Measurements from ENCODE around the gene STX8. TPM values are rescaled to one million over a fixed set of nuclear protein-coding genes. Genes with fewer than 3 reads are reported as not detected.

Gene STX8
- total RNA-seq, 2 donors from 2014 or later = 57.3 to 73.8 TPM

DNA sequence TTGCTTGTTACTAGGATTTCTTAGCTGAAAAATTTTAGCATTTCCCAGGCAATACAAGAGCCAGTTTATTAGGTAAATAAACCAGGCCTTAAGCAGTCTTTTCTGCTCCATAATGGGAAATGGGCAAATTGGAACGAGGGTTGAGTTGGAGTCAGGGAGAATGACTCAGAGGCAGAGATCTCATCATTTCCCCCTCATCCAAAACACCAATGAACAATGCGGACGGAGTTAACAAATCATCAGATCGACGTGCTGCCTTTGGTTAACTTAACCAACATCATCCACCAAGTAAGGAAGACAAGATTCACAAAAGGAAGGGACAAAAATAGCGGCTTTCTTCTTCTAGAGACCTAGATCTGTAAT lies 243.5 kb downstream of the STX8 start:
- Mint-ChIP-seq H3K27me3 (no peaks in the 10 kb centered on the region), H3K4me1 (peaks cover 6% of the 10 kb centered on the region), H3K36me3 (ENCODE audit: low read depth) (peaks cover 5% of the 10 kb centered on the region), H3K4me3 (no peak overlapping the region), H3K9me3 (peaks cover 10% of the 10 kb centered on the region), H3K27ac (no peak overlapping the region)
- ATAC-seq (replicated peaks) = no peak

DNA sequence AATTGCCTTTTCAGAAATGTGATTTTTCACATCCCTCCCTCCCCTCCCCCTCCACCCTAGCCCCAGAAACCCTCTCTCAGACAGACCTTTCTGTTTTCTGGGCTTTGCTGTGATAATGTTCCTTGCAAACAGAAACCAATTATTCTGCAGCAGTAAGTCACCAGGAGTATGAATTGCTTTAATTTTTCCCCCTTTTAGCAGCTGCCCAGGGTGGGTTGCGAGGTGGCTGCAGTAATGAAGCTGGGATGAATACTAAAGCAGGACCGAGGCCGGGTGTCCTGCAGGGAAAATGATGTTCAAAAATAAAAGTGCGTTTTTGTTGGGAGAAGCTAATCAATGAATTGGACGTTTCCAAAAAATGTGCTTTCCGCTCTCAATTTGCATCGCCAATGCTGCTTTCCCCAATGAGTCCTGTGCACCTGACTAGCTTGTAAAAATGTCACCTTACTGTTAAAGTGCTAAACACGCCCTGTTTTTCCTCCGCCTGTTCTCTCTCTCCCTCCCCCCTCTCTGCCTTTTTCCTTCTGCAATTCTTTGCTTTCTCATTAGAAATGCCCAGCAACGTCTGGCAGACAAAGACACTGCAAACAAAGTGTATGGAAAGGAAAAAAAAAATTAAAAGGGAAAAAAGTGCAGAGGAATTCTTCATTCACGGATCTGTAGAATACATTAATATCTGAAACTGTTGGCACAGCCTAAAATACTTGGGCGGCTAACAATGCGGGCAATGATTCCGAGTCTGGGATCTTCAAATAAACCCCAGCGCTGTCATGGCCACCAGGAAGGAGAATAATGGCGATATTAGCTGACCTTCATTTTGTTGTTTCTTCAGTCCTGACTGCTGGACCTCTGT lies 244.1 kb downstream of the STX8 start:
- ATAC-seq (replicated peaks) = no peak
- H3K4me1 Mint-ChIP-seq = peaks cover 6% of the 10 kb centered on the region
- no peak overlapping the region for H3K27ac Mint-ChIP-seq
- no peak overlapping the region for H3K4me3 Mint-ChIP-seq
- no peaks in the 10 kb centered on the region for H3K27me3 Mint-ChIP-seq
- peaks cover 4% of the 10 kb centered on the region for H3K36me3 Mint-ChIP-seq (ENCODE audit: low read depth)
- H3K9me3 Mint-ChIP-seq = peaks cover 10% of the 10 kb centered on the region

DNA sequence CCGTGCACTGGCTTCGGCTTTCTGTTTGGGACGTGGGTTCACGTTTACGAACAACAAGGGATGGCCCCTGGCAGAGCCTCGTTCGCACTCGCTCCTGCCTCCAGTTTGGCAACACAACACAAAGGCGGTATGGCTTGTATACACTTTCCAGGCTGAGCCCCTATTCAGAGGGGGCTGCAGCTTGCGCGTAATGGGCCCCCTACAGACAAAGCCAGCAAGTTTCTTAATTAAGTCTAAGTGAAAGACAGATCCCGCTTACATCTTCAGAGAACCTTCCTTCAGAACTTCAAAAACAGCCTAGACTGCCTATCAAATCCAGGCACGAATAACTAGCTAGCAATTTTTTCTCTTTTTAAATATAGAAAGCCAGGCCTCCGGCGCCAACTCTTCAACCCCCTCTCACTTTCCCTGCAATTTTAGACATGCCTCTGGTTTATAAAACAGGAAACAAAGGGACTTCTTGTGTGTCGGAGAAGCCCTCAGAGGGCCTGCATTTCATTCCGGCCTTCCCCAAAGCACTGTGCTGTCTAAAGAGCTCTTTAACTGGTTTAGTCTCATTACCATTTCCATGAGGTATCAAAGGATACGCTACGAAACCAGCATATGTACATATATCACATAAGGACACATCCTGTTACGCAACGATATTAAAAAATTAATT lies 244.9 kb downstream of the STX8 start:
- Mint-ChIP-seq H3K36me3 (ENCODE audit: low read depth) (no peaks in the 10 kb centered on the region), H3K9me3 (peaks cover 10% of the 10 kb centered on the region), H3K4me1 (peaks cover 6% of the 10 kb centered on the region), H3K27me3 (no peaks in the 10 kb centered on the region), H3K4me3 (no peak overlapping the region), H3K27ac (no peak overlapping the region)
- ATAC-seq (replicated peaks) = no peak

DNA sequence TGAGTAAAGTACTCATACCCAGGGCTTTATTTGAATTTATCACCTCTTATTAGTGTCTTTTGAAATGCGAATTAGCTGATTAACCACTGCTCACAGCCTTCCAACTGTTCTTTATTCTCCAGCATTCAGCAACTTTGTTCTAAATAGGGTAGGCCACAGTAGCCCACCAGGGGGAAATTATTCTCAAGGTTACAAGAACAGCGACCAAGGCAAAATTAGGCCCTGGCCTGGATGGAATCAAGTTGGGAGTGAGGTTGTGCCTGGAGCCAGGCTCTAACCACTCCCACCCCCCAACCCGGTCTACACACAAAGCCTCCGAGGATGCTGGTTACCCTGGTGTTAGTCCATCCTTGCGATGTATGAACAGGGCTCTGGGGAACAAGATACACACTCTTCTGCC lies 245.5 kb downstream of the STX8 start:
- H3K27ac Mint-ChIP-seq = no peak overlapping the region
- ATAC-seq (replicated peaks) = no peak
- H3K27me3 Mint-ChIP-seq = no peaks in the 10 kb centered on the region
- no peaks in the 10 kb centered on the region for H3K36me3 Mint-ChIP-seq (ENCODE audit: low read depth)
- peaks cover 6% of the 10 kb centered on the region for H3K4me1 Mint-ChIP-seq
- H3K4me3 Mint-ChIP-seq = no peak overlapping the region
- H3K9me3 Mint-ChIP-seq = peaks cover 7% of the 10 kb centered on the region

DNA sequence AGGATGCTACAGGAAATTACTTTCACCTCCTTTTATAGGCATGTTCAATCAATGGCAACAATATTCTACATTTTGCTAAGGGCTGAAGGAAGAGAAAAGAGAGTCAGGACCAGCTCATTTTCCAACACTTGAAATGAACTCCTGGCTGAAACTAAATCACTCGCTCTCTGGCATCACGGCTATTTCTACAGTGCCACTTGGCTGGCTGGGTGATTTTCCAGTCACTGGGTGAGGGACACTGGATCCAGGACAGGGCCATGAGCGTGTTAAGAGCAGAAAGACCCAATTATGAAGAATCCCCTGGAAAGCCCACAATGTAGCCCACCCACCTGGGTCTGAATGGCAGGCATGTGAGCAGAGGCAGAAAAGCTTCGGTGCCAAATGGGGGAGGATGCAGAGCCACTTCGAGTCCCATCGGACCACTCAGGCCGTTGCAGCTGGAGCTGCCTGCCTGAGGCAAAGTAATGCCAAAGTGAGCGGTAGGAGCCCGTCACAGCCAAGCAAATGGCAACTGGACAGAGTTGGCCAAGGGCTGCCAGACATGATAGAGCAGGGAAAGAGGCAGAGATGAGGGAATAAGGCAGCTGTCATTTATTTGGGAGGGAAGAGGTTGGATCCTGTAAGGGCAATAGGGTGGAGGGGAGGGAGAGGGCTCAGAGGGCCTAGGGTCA lies 246.2 kb downstream of the STX8 start:
- Mint-ChIP-seq H3K27ac (no peak overlapping the region), H3K4me3 (no peak overlapping the region), H3K9me3 (peaks cover under 1% of the 10 kb centered on the region), H3K36me3 (ENCODE audit: low read depth) (no peaks in the 10 kb centered on the region), H3K27me3 (no peaks in the 10 kb centered on the region), H3K4me1 (peaks cover 6% of the 10 kb centered on the region)
- no peak for ATAC-seq (replicated peaks)

DNA sequence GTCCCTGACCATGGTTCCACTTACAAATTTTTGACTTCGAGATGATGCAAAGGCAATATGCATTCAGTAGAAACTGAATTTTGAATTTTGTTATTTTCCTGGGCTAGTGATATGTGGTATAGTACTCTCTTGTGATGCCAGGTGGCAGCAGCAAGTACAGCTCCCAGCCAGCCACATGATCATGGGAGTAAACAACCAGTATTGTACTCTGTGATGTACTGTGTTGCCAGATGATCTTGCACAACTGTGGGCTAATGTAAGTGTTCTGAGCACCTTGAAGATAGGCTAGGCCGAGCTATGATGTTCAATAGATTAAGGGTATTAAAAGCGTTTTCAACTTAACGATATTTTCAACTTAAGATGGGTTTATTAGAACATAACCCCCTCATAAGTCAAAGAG lies 250.8 kb downstream of the STX8 start:
- Mint-ChIP-seq H3K27ac (no peak overlapping the region), H3K4me3 (no peak overlapping the region), H3K36me3 (ENCODE audit: low read depth) (no peaks in the 10 kb centered on the region), H3K27me3 (no peaks in the 10 kb centered on the region), H3K9me3 (no peaks in the 10 kb centered on the region), H3K4me1 (peaks cover 13% of the 10 kb centered on the region)
- no peak for ATAC-seq (replicated peaks)

DNA sequence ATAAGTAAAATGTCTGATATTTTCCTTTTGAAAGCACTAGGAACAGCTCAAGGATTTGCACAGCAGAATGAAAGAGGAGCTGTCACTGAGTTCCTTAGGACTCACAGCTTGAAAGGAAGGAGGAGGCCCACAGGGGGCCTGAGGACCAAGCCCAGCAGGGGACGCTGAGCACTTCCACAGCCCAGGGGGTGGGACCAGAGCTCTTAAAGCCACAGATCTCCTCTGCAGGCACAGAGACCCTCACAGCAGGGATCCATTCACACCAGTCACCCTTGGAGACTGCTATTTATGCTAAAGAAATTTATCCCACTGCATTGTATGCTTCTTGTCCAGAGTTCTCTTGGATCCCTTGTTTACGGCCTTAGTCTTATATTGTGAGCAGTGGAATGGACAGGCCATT lies 253.3 kb downstream of the STX8 start:
- peaks cover 7% of the 10 kb centered on the region for H3K4me1 Mint-ChIP-seq
- no peak overlapping the region for H3K27ac Mint-ChIP-seq
- no peak for ATAC-seq (replicated peaks)
- H3K36me3 Mint-ChIP-seq (ENCODE audit: low read depth) = no peaks in the 10 kb centered on the region
- no peak overlapping the region for H3K4me3 Mint-ChIP-seq
- H3K9me3 Mint-ChIP-seq = peaks cover 8% of the 10 kb centered on the region
- H3K27me3 Mint-ChIP-seq = no peaks in the 10 kb centered on the region

DNA sequence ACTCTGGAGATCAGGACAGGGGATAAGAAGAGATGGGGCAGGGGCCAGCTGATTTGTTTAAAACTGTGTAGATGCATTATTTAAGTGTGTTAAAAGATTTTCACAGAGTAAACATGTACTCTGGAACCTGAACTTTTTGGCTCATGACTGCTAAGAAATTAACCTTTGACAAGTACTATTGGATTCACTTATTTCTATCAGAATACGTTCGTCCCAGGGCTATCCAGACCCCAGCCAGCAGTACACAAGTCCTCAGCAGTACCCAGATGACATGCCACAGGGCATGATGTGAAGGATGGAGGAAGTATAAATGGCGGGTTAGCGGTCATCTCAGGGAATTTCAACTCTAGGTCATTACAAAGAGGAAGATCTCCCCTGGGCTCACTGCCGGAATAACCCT lies 253.7 kb downstream of the STX8 start:
- peaks cover 7% of the 10 kb centered on the region for H3K4me1 Mint-ChIP-seq
- no peak overlapping the region for H3K27ac Mint-ChIP-seq
- peaks cover 8% of the 10 kb centered on the region for H3K9me3 Mint-ChIP-seq
- no peaks in the 10 kb centered on the region for H3K36me3 Mint-ChIP-seq (ENCODE audit: low read depth)
- ATAC-seq (replicated peaks) = no peak
- no peaks in the 10 kb centered on the region for H3K27me3 Mint-ChIP-seq
- H3K4me3 Mint-ChIP-seq = no peak overlapping the region

DNA sequence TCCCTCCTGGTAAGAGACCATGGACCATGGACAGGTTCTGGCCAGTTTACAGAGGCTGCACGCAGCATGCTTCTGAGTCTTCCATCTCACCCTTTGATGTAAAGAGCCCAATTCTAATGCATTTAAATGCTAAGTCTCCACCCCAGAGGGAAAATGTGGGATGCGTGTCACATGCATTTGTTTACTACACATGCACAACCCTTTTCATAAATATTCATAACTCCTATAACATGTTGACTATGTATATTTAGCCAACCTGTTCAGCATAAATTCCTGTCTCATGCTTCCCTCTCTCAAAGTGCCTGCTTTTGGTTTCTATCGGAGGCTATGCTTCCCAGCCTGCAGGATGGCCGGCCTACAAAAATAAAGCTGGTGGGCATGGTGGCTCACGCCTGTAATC lies 260.3 kb downstream of the STX8 start:
- no peak overlapping the region for H3K4me3 Mint-ChIP-seq
- H3K4me1 Mint-ChIP-seq = no peaks in the 10 kb centered on the region
- H3K27me3 Mint-ChIP-seq = no peaks in the 10 kb centered on the region
- no peaks in the 10 kb centered on the region for H3K36me3 Mint-ChIP-seq (ENCODE audit: low read depth)
- H3K27ac Mint-ChIP-seq = no peak overlapping the region
- no peak for ATAC-seq (replicated peaks)
- peaks cover 8% of the 10 kb centered on the region for H3K9me3 Mint-ChIP-seq

DNA sequence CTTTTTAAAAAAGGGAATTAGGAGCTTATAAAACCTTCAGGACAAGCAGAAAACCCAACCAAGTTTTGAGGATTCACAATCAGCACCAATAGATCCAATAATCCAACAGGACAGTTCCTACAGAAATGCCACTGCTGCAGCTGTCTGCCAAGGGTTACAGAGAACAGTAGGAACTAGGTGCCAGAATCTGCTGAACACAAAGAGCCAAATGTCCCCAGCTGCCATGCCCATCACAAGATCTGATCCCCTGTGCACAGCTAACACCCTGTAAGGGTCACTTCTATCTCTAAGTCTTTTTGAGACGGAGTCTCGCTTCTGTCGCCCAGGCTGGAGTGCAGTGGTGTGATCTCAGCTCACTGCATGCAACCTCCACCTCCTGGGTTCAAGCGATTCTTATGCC lies 262.3 kb downstream of the STX8 start:
- no peak for ATAC-seq (replicated peaks)
- Mint-ChIP-seq H3K27me3 (no peaks in the 10 kb centered on the region), H3K4me1 (no peaks in the 10 kb centered on the region), H3K27ac (no peak overlapping the region), H3K4me3 (no peak overlapping the region), H3K9me3 (peaks cover 2% of the 10 kb centered on the region), H3K36me3 (ENCODE audit: low read depth) (no peaks in the 10 kb centered on the region)

DNA sequence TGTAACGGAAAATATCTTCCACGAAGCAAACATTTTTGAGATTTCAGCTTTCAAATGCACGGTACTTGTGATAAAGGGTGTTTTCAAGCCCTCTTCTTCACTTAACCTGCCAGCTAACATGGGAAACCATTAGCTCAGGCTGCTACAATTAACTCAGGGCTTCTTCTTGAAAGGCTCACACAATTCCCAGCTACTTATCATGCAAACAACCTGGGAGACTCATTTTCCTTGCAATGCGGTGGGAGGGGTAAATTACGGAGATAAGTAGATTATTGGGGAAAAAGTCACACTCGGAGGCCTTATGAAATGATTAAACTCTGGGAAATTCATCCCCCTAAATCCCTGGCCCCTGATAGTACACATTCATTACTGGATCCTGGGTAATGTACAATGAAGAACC lies 266.4 kb downstream of the STX8 start:
- no peaks in the 10 kb centered on the region for H3K9me3 Mint-ChIP-seq
- no peaks in the 10 kb centered on the region for H3K27me3 Mint-ChIP-seq
- no peaks in the 10 kb centered on the region for H3K4me1 Mint-ChIP-seq
- H3K4me3 Mint-ChIP-seq = no peak overlapping the region
- no peak for ATAC-seq (replicated peaks)
- no peak overlapping the region for H3K27ac Mint-ChIP-seq
- H3K36me3 Mint-ChIP-seq (ENCODE audit: low read depth) = no peaks in the 10 kb centered on the region

DNA sequence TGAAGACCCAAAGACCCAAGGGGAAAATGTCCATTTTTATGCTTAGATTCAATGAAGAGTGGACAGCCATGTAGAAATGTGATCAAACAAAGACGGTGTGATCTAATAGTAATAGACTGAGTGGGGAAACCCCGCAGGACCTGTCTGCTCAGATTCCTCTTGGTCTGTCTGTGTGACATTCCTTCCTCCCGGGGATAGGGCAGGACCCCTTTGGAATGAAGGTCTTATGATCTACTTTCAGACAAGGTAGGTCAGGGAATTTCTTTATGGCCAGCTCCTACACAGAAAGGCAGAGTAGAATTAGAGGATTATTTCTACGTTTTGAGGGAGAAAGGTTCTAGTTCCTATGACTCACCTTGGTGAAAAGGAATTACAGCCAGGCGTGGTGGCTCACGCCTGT lies 267.6 kb downstream of the STX8 start:
- no peaks in the 10 kb centered on the region for H3K27me3 Mint-ChIP-seq
- no peaks in the 10 kb centered on the region for H3K36me3 Mint-ChIP-seq (ENCODE audit: low read depth)
- no peak for ATAC-seq (replicated peaks)
- H3K4me3 Mint-ChIP-seq = no peak overlapping the region
- H3K4me1 Mint-ChIP-seq = no peaks in the 10 kb centered on the region
- H3K9me3 Mint-ChIP-seq = no peaks in the 10 kb centered on the region
- H3K27ac Mint-ChIP-seq = peak overlapping the region; percentile 4

DNA sequence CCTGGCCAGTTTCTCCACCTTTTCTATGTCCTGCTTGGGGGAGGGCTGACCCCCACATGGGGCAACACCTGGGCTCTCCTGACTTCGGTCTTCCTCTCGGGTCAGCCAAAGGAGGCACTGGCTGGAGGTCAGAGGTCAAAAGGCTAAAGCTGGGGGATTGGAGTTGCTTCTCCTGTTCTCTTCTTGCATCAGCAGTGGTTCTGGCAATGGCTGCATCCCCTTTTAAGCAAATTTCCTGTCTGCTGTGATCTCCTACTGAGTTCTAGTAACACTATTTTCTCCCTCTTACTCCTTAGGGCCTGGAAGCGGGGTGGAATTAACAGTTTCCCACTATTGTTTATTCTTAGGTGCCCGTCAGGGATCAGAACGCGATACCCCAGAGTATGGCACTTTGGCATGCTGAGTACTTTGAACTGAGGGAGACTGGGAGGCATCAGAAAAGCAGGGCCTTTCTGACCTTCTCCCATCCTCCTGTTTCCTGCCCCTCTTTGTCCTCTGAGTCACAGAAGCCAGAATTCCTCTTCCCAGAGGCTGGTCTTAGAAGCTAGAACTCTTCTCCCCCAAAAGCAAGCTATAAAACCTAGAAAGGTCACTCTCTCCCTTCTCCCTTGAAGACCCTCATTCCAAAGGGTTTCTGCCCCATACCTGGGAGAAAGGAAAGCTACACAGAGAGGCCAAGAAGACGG lies 268.2 kb downstream of the STX8 start:
- H3K4me3 Mint-ChIP-seq = no peak overlapping the region
- H3K9me3 Mint-ChIP-seq = no peaks in the 10 kb centered on the region
- no peaks in the 10 kb centered on the region for H3K36me3 Mint-ChIP-seq (ENCODE audit: low read depth)
- no peaks in the 10 kb centered on the region for H3K4me1 Mint-ChIP-seq
- H3K27me3 Mint-ChIP-seq = no peaks in the 10 kb centered on the region
- H3K27ac Mint-ChIP-seq = peak overlapping the region; percentile 4
- ATAC-seq (replicated peaks) = no peak

DNA sequence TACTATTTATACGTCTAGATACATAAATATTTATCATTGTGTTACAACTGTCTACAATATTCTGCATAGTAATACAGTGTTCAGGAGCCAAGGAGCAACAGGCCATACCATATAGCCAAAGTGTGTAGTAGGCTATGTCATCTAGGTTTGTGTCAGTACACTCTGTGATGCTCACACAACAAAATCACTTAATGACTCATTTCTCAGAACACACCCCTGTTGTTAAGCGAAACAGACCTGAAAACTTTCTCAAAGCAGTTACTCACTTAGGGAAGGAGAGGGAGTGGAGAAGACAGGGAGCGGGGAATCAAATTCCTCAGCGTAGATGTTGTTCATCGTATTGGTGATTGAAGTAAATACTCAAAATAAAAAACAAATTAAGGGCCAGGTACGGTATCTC lies 269.5 kb downstream of the STX8 start:
- Mint-ChIP-seq H3K27me3 (no peaks in the 10 kb centered on the region), H3K4me3 (no peak overlapping the region), H3K9me3 (no peaks in the 10 kb centered on the region), H3K4me1 (no peaks in the 10 kb centered on the region), H3K27ac (no peak overlapping the region), H3K36me3 (ENCODE audit: low read depth) (no peaks in the 10 kb centered on the region)
- peak; percentile 95 for ATAC-seq (replicated peaks)

Measured in activated T-helper 17 cell treated with anti-CD3 and anti-CD28 coated beads, Interleukin-2, amount 50 U/mL, for 72 hours (primary cell).